Measurements from ENCODE around the gene NAV3.

DNA sequence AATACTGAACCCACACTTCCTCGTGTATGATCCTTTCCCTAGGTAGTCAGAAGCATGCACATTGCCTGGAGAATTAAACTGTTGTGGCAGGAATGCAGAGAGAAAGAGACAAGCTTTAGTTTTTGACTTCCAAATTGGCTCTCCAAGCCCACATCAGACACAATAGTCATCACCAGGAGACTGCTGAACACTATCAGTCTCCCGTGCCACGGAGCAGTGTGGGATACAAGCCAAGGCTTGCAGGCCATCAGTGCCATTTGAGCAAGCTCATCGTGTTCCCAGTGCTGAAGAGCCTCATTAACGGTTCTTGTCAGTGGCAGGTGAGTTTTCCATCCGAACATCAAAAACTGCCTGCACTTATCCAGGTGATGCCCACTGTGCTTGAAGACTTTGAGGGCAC lies 410.8 kb downstream of the NAV3 start:
- no peak for TF ChIP-seq FOSL2 (IDR thresholded peaks at IDR 0.05; ENCODE audit: borderline replicate concordance, low read depth)
- TF ChIP-seq, protein P1, sequence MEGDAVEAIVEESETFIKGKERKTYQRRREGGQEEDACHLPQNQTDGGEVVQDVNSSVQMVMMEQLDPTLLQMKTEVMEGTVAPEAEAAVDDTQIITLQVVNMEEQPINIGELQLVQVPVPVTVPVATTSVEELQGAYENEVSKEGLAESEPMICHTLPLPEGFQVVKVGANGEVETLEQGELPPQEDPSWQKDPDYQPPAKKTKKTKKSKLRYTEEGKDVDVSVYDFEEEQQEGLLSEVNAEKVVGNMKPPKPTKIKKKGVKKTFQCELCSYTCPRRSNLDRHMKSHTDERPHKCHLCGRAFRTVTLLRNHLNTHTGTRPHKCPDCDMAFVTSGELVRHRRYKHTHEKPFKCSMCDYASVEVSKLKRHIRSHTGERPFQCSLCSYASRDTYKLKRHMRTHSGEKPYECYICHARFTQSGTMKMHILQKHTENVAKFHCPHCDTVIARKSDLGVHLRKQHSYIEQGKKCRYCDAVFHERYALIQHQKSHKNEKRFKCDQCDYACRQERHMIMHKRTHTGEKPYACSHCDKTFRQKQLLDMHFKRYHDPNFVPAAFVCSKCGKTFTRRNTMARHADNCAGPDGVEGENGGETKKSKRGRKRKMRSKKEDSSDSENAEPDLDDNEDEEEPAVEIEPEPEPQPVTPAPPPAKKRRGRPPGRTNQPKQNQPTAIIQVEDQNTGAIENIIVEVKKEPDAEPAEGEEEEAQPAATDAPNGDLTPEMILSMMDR (IDR thresholded peaks at IDR 0.05) = no peak
- TF ChIP-seq RFX5 (IDR thresholded peaks at IDR 0.05; ENCODE audit: low read length) = no peak
